Left forelimb (tissue), 1 donor: ENCODE data around the gene ATP2C2.
A peak's percentile ranks its signal among the peaks of the same experiment; 100 is the strongest.

Source experiments
- DNase-seq: peaks from one replicate; pipeline ENCODE4 v3.0.0-alpha.2; 2018; ENCODE audit warnings: low spot score

Gene ATP2C2

DNA sequence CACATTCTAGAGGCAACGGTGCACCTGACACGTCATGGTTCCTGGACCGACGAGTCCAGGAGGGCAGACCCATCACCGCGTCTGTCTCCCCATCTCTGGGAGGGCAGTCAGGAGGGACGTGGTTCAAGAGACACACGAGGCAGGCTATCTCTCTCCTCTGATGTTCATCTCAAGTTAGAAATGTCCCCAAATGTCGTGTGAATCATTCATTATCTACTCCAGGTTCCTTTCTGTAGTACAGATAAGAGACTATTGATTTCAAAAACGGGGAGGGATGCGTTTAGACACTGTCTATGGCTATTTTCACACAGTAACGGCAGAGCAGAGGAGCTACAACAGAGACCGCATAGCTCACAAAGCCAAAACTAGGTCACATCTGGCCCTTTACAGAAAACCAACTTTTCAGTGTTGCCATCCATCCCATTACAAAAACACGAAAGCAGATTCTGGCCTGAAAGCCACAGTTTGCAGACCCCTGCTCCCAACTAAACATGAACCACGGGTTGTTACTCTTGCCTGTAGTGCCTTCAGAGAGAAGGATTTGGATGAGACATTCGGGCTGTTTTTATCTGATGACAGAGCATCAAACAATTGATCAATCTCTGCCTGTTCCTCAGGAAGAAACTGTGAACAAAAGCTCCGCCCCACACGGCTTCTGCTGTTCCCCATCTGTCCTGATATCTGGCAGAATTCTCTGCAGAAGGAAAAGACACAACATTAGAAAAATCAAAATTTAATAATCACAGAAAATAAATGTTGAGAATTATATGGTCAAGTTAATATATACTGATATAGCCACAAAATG is 129.3 kb downstream of the ATP2C2 start:
- DNase-seq, result peak; percentile 17

DNA sequence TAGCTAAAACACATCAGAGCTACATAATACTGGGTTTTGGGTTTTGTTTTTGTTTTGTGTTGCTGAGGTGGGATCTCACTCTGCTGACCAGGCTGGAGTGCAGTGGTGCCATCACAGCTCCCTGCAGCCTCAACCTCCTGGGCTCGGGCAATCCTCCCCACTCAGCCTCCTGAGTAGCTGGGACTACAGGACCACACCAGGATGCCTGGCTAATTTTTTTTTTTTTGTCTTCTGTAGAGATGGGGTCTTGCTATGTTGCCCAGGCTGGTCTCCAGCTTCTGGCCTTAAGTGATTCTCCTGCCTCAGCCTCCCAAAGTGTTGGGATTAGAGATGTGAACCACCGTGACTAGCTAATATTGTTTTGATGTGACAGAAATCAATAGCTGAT is 129.9 kb downstream of the ATP2C2 start:
- DNase-seq, result no peak

GRCh38 chr16:84498859-84499620 is 130.7 kb downstream of the ATP2C2 start:
- DNase-seq, result peak; percentile 28

DNA sequence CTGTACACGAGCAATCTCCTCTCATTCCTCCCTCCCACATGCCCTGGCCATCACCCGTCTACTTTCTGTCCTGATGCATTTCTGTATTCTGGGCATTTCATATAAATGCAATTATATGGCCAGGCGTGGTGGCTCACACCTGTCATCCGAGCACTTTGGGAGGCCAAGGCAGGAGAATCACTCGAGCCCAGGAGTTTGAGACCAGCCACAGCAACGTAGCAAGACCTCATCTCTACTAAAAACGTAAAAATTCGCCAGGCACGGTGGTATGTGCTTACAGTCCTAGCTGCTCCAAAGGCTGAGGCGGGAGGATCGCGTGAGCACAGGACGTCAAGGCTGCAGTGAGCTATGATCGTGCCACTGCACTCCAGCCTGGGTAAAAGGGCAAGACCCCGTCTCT is 131.3 kb downstream of the ATP2C2 start:
- DNase-seq, result no peak

DNA sequence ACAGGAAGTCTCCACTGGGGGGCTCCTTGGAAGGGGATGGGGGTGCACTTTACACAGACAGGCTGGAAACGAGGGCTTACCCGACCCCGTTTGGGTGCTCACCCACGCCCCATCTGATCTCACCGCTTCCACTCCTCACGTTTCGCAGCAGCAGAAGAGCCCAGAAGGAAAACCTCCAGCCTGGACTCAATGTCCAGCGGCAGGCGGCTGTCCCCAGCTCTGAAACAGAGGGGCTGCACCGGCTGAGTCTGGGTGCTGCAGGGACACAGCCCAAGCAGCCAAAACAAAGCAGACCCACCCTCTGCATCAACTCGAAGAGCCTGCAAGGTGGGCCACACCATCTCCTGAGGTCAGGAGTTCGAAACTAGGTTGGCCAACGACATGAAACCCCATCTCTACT is 132.2 kb downstream of the ATP2C2 start:
- DNase-seq, result no peak

DNA sequence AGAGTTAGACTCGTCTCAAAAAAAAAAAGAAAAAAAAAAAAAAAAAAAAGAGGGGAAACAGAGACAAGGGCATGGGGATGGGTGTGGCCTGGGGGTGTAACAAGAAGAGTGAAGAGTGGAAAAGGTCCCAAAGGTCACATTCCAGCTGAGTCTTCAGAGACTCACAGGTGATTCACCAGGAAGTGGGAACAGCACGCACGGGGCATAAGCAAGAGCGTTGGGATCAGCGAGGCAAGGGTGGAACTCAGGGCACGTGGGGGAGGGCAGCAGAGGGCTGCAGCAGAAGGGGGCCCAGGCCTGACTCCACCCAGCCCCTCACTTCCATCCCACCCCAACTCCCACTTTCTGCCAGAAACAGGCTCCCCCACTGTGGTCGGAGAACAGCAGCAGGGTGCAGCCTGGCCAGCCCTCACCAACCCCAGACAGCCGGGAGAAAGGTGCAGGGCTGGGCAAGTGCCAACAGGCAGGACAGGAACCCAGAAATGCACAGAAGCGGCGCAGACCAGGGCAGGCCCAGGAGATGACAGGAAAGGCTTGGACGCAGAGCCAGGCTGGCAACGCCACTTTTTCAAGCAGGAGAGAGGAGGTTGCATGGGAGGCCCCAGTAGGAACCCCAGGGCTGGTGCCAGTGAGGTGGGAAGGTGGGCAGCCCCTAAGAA is 132.9 kb downstream of the ATP2C2 start:
- no peak for DNase-seq

- no peak for DNase-seq
These were observed 133.7 kb downstream of the ATP2C2 start for GRCh38 chr16:84502075-84502474.

- DNase-seq, result no peak
These were observed 134.2 kb downstream of the ATP2C2 start for GRCh38 chr16:84502581-84502980.

DNA sequence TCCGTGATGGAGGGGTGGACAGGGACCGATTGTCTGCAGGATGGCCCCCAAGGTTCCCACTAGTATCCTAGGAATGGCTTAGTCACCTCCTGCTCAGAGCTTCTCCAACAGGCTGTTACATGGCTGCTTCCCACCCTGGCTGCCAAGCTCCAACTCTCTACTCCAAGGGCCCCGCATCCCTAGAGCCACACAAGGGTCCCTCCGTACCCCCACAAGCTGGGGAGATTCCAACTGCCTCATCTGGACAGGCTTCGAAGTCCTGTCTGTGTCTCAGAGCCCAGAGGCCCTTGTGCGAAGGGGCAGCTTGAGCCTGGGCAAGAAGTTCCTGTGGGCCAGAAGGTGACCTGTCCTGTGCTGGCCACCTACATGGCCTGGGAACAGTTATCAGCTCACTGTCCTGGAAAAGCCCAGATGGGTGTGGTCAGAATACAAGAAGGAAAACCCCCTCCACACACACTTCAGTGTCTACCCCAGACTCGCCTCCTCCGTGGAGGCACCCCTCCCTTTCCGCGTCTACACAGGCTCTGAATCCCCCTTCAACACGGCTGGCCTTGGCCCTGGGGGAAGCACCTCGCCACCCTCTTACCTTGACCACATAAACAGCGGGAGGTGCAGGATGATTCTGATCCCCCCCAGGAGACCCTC is 135.5 kb downstream of the ATP2C2 start:
- peak; percentile 34 for DNase-seq

- peak; percentile 98 for DNase-seq
These were observed 136.3 kb downstream of the ATP2C2 start, which contains the start of gene MEAK7 for GRCh38 chr16:84504420-84505248. TSS of gene MEAK7 (minus strand) at chr16:84504659. CDS start at chr16:84498086, 6,573 bp downstream.

- DNase-seq, result no peak
These were observed 137.2 kb downstream of the ATP2C2 start for GRCh38 chr16:84505249-84506187.

DNA sequence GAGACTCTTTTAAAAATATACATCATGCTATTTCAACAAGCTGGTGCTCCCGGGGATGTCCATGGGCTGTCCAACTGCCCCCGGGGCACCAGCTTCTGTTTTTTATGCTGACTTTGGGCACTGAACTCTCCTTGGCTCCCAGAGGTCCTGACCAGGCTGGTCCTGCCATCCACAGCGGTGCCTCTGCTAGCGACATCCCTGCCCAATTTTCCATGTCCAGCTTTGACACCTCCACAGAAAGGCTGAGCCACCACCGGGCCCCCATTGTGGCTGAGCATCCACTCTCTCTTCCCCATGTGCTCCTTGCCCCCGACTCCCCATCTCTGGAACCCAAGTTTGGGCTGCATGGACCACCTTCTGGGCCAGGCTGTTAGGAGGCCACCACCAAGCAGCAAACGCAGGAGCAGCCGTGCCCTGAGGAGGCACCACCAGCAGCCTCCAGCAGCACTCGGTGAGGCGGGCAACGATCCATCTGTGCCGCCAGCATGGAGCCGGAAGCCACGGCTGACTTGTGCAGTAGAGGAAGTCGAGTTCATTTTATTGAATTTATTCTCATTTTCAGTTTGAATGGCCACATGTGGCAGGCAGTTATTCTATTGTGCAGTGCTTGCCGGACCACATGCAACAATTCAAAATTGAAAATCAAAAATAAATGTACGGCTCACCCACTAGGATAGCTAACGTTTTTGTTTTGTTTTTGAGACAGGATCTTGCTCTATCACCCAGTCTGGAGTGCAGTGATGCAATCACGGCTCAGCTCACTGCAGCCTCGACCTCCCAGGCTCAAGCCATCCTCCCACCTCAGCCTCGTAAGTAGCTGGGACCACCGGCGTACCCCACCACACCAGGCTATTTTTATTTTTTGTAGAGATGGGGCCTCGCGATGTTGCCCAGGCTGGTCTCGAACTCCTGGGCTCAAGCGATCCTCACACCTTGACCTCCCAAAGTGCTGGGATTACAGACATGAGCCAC is 139.0 kb downstream of the ATP2C2 start:
- DNase-seq, result peak; percentile 38

DNA sequence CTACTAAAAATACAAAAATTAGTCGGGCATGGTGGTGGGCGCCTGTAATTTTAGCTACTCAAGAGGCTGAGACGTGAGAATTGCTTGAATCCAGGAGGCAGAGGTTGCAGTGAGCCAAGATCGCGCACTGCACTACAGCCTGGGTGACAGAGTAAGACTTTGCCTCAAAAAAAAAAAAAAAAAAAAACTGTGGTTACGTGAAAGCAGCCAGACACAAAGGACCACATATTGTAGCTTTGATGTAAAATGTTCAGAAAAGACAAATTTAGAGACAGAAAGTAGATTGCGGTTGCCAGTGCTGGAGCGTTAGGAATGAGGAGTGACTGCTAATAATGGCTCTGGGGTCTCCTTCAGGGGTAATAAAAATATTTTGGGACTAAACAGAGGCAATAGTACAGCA is 140.2 kb downstream of the ATP2C2 start:
- no peak for DNase-seq

DNA sequence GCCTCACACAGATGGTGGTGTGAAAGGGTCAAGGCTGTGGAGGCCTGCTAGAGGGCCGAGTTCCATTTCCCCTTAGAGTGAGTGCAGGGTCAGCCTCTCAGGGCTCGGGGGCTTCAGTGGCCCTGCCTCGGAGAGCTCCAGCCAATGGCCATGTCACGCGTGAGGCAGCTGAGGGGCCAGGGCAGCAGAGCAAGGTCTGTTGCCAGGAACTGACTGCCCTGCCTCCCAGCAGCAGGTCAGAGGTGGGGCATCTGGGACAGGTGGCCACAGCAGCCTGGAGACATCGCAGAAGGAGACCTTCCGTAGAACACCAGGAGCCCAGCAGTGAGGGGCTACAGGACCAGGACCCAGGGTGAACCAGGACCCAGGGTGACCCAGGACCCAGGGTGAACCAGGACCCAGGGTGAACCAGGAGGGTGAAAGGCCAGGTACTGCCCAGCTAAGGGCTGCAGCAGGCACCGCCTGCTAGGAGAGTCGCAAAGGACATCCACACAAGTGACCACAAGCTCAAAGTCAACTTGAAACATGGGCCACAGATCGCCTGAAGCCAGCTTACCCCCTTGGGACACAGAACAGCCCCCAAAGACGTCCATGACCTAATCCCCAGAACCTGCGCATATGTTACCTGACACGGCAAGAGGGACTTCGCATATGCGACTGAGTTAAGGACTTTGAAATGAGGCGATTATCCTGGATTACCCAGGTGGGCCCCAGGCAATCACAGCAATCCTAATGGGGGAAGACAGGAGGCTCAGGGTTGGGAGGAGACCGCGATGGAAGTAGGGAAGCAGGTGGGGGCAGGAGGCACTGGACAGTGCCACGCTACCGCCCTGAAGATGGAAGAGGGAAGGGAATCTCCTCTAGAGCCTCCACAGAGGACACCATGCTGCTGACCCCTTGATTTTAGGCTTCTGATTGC is 141.0 kb downstream of the ATP2C2 start:
- DNase-seq, result no peak

GRCh38 chr16:84511180-84511800 is 143.0 kb downstream of the ATP2C2 start:
- DNase-seq, result peak; percentile 91

DNA sequence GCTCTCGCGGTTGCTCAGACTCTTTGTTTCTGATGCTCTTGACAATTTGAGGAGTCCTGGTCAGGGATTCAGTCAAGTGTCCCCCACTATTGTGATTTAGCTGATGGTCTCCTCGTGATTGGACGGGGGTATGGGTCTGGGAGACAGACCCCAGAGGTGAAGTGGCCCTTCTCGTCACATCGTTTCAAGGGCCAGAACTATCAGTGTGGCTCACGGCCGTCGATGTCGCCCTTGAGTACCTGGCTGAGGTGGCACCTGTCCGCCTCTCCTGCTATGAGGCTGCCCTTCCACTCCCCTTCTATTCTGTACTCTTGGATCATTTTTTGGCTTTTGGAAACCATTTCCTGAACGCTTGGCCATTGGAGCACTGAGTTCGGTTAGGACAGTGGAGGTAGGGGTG is 143.5 kb downstream of the ATP2C2 start:
- peak; percentile 53 for DNase-seq

DNA sequence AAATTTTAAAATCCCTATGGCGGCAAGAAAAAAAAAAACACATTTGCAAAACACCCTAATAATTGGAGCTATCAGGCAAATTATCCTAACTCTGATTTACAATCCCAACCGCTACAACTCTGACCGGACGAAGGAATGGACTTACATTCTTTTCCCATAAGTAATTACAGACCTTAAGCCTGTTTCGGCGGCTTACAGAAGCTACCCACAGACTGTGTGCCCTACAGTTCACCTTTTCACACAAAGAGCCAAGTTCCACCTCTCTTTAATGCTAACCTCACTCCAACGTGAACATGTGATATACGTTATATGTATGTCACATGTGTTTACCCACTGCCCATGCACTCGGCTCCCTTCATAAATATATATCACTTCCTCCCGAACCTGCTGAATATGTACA is 144.8 kb downstream of the ATP2C2 start:
- no peak for DNase-seq
